NK-92 (cell line): Measurements from ENCODE around the gene SIGLEC15.
"Not testable (repeated sequence)": the region's sequence is repeated elsewhere in the genome, so short reads cannot be mapped to it uniquely, and the experiment has no call there.

Experiments used
- DNase-seq: peaks from one replicate; lab custom pipeline; 2025; ENCODE audit not compliant: unreplicated experiment; lab: John Stamatoyannopoulos, UW

Gene SIGLEC15

DNA sequence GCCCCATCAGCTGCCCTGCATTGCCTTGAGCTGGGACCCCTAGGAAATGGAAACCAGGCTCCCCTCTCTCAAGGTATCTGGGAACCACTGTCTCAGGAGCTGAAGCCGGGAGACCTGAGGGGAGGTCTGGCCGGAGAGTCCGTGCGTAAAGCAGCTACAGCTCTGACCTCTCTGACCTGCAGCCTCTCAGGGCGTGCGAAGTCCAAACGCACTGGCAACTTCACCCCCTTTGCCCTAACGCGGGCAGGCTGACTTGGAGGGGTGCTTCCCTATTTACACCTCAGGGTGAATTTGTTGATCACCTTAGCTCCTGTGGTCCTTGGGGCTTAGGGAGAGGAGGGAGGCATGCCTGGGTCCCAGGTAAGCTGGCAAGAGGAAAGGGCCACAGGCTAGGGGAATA lies 17.5 kb downstream of the SIGLEC15 start:
- no peak for DNase-seq

DNA sequence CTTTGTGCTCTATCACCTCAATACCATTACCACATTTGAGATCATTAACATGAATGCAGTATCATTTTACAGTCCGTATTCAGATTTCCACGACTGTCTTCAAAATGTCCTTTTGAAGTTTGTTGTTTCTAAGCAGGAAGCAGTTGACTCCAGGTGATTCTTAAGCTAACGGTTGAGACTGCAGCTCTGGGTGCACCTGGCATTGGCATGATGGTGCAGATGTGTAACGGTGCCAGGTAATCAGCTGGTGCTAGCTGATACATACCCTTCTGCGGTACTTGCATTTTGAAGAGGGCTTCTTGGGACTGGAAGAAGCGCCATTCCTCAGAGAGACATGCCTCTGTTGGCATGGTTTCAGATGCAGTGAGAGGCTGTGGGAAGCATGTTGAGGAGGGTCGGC lies 19.5 kb downstream of the SIGLEC15 start:
- no peak for DNase-seq

DNA sequence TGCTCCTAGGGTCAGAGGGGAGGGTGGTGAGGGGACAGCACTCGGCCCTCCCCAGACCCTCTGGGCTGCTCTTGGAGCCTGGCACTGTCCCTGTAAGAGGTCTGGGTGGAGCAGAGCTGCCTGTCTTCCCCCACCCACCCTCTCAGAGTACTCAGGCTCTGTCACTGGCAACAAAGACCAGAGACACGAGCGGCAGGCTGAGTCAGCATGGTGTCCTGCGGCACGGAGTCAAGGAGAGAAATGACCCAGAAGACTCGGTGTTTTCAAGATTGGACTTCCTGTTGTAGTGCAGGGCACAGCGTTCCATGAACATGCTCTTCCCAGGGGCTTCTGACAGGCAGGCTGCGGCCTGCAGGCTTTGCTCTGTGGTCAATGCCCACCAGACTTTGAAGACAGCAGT lies 19.9 kb downstream of the SIGLEC15 start:
- no peak for DNase-seq

DNA sequence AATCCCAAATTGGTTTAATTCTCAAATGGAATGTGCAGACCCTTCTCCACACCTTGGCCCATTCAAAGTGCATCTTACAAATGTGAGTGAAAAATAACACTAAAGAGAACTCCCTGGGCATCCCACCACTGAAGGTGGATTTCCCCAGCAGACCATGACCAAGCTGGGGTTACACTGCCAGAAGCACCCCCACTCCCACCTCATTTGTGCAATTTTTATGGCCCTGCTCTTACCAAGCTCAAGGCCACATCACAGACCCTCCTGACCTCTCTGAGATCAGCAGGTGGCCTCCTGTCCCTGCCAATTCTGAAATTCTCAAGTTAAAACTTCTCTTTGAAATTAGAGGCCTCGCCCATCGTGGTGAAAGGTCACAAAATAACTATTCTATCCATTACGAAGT lies 21.6 kb downstream of the SIGLEC15 start:
- no peak for DNase-seq

DNA sequence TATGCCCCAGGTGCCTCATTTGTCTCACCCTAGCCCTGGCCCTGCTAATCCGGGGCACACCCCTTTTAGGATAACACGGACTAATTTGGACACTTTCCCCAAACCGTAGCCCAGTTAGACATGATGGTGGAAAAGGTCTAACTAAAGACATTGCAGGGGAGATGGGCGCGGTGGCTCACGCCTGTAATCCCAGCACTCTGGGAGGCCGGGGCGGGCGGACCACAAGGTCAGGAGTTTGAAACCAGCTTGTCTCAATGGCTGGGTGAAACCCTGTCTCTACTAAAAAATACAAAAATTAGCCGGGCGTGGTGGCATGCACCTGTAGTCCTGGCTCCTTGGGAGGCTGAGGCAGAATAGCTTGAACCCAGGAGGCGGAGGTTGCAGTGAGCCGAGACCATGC lies 23.2 kb downstream of the SIGLEC15 start:
- DNase-seq, result not testable (repeated sequence)

GRCh38 chr18:45849529-45849928 lies 24.1 kb downstream of the SIGLEC15 start:
- DNase-seq, result no peak

GRCh38 chr18:45850021-45850420 lies 24.5 kb downstream of the SIGLEC15 start:
- DNase-seq, result no peak

DNA sequence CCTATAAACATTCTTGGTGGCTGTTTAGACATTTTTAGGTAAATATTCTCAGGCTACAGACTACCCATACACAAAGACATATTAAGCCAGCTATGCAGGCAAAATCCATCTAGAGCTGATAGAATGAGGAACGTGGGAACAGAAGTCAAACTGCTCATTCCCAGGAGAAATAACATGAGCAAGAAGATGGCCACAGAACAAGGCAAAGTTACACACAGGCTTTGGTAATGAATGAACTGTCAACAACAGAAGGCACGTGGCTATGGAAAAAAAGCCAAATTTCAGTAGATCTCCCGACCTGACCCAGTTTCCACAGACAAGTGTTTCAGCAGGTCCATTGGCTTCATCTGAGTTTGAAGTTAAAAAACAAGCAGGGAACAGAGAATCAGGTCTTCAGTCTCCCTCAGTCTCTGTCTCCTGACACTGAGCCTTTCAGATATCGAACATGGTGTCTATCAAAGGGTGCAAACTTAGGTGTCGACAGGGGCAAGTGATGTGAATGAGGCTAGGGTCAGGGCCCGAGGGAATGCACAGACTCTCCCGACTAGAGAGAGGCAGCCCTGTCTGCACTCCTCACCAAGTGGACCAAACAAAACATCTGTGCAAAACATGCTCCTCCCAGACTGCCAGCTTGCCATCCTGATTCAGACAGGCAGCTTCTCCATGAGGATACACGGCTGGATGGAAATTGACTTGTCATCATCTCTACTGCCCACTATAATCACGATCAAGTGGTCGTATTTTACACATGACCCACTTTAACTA lies 25.9 kb downstream of the SIGLEC15 start:
- no peak for DNase-seq

GRCh38 chr18:45852631-45853030 lies 27.2 kb downstream of the SIGLEC15 start:
- DNase-seq, result no peak

DNA sequence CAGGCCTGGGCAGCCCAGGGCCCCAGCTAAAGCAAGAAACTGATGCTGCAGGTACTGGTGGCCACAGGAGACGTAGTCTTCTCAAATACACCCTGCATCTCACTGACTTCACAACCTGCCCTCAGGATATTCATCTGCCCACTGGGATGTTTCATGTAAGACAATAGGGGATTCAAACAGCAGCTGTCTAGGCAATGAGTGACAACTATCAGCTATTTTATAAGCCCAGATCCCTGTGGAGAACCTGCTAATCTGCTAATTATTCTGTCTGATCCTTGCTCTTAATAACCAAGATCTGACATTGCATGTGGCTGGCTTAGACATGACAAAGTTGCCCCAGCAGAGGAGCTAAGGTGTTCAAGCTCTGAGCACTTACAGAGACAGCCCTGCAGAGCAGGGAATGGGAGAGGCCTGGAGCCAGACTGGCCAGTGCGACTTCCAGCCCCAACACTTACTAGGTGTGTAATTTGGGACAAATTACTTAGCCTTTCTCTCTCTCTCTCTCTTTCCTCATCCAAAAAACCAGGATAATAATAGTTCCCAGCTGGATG lies 28.6 kb downstream of the SIGLEC15 start:
- DNase-seq, result no peak

- DNase-seq, result no peak
Observed at GRCh38 chr18:45856531-45856930, 31.1 kb downstream of the SIGLEC15 start.

DNA sequence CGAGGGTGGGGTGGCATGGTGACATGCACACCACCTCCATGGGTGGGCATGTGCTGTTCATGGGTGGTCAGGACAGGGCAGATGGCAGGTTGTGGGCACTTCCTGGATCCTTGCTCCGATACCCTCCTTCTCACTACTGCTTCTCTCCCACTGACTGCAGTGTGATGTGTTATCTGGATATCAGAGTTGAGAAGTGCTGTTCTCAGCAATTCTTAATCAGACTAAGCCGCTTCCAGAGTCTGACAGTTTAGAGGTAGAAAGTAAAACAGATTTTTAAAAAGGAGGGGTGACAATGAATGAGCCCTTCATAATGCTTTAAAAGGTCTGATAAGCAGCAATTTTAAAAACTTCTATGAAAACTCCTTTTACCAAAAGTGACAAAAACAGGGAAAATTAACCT lies 33.9 kb downstream of the SIGLEC15 start:
- DNase-seq, result no peak

GRCh38 chr18:45860492-45860891 lies 35.0 kb downstream of the SIGLEC15 start:
- DNase-seq, result no peak

DNA sequence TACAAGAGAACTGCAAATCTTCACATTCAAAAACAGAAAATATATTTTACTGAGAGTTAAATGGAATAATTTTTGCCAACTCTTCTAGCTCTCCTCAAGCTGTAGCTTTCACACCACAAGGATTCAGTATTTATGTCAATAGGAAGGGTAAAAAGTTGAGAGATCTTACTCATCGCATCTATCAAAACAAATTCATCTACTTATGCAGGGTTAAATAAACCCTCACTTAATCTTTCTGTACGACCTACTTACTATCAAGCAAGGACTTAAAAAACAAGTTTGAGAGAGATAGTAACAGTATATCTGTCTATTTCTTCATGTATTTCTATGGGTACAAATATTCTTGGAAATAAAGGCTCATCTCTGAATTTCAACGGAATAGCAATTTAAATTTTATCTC lies 35.5 kb downstream of the SIGLEC15 start:
- no peak for DNase-seq

DNA sequence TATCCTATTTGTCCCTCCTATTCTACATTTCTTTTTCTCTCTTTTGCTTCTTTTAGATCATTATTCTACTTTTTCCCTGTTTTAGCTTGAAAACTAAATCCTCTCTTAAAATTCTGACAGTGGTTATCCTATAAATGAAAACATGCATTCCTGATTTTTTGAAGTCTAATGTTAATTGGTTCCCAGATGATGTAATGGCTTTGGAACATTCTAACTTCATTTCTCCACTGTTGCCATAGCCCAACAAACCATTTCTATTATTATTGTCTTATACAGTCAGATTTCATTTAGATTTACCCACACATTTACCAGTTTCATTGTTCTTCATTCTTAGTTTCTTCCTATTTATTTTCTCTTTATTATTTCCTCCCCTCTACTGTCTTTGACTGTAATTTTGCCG lies 36.5 kb downstream of the SIGLEC15 start:
- DNase-seq, result no peak

GRCh38 chr18:45863469-45863868 lies 38.0 kb downstream of the SIGLEC15 start:
- DNase-seq, result no peak

GRCh38 chr18:45864081-45864480 lies 38.6 kb downstream of the SIGLEC15 start:
- DNase-seq, result no peak

- no peak for DNase-seq
Observed at GRCh38 chr18:45865466-45865865, 40.0 kb downstream of the SIGLEC15 start.

GRCh38 chr18:45870419-45870818 lies 44.9 kb downstream of the SIGLEC15 start:
- no peak for DNase-seq

DNA sequence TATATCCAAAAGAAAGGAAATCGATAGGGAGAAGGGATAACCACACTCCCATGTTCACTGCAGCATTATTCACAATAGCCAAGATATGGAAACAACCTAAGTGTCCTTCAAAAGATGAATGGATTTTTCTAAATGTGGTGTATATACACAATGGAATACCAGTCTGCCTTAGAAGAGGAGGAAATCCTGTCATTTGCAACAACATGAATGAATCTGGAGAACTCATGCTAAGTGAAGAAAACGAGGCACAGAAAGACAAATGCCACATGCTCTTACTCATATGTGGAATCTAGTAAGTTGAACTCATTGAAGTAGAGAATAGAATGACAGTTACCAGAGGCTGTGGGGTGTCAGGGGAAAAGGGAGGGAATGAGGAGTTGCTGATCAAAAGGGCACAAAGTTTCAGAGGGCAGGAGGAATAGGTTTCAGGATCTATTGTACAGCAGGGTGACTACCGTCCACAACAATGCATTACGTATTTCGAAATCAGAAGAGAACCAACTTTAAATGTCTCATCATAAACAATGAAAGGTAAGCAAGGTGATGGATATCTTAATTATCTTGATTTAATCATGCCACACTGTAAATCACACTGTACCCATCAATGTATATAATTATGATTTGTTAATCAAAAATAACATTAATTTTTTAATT lies 46.1 kb downstream of the SIGLEC15 start:
- no peak for DNase-seq

GRCh38 chr18:45874491-45875184 lies 49.2 kb downstream of the SIGLEC15 start:
- no peak for DNase-seq

GRCh38 chr18:45876161-45876560 lies 50.7 kb downstream of the SIGLEC15 start:
- no peak for DNase-seq
